SH-SY5Y (cell line): ENCODE results near the gene ABCA2.

Source experiments
- GATA2 ChIP-seq: IDR thresholded peaks from 2 replicates; pipeline ENCODE4 v1.6.1; 2011; ENCODE audit warnings: mild to moderate bottlenecking, low read depth, low read length
- GATA3 ChIP-seq: IDR thresholded peaks from 2 replicates; pipeline ENCODE4 v1.6.1; 2011; ENCODE audit warnings: low read depth, mild to moderate bottlenecking, low read length, moderate library complexity

DNA sequence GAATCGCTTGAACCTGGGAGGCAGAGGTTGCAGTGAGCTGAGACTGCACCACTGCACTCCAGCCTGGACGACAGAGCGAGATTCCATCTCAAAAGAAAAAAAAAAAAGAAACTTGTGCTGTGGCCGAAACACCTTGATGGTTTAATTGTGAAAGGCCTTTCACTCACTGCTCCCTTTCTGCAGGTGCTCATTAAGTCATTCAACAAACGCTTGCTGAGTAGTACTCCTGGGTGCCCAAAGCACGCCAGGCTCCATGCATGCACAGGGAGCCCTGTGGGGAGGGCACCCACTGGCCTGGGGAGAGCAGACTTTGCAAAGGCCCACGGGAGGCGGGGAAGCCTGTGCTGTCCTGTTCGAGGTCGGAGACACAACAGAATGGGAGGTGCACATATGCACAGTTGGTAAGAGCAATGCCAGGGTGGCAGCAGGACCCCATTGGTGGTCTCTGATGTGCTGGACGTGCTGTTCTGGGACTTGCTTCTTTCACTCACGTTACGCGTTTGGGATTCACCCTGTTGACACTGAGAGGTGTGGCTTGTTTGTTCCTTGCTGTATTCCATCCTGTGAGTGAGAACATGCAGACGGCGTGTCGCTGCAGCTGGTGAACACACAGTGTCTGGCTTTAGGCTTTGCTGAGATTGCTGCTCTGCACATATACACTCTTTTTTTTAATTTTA is 28.8 kb upstream of the ABCA2 start:
- TF ChIP-seq GATA2, result no peak
- no peak for TF ChIP-seq GATA3
